Measurements from ENCODE around the gene GCNT2. TPM values are rescaled to one million over a fixed set of nuclear protein-coding genes. Genes with fewer than 3 reads are reported as not detected.

The GCNT2 gene
- total RNA-seq, 1 experiment from 2014 or later: 18.3 TPM

- ChIA-PET CTCF (no interaction called here), POLR2A (ENCODE audit: unreplicated experiment) (no interaction called here)
- H3K27me3 ChIP-seq (ENCODE audit: low read length): peaks cover 9% of the 10 kb centered on the region; the same call in 1 of the 2 replicates
- H4K20me1 ChIP-seq (ENCODE audit: low read length): no peaks in the 10 kb centered on the region
- no peak overlapping the region for H3K9ac ChIP-seq (ENCODE audit: low read length)
- DNase-seq (no peak), ATAC-seq (no peak)
- no peaks in the 10 kb centered on the region for H3K9me3 ChIP-seq (ENCODE audit: low read length)
- no TSS peak for BruUV-seq (replicated peaks)
- H3K27ac ChIP-seq (ENCODE audit: low read length): no peak overlapping the region
- H3K79me2 ChIP-seq (ENCODE audit: low read length): no peaks in the 10 kb centered on the region
- H3K9me2 ChIP-seq (replicated peaks; ENCODE audit: low read length): no peaks in the 10 kb centered on the region
- H3K4me2 ChIP-seq (ENCODE audit: low read length): no peak overlapping the region
- no peaks in the 10 kb centered on the region for H3F3A ChIP-seq (ENCODE audit: low read length, unreplicated experiment)
- H3K4me1 ChIP-seq (ENCODE audit: insufficient read depth, low read length): no peaks in the 10 kb centered on the region
- TF ChIP-seq CTCF (conservative IDR thresholded peaks at IDR 0.05; ENCODE audit: low read depth, low read length): no peak
- no peak for TF ChIP-seq EZH2phosphoT487 (IDR thresholded peaks at IDR 0.05; ENCODE audit: borderline replicate concordance, low read length)
- TF ChIP-seq EZH2 (IDR thresholded peaks at IDR 0.05; ENCODE audit: low read length, unreplicated experiment): no peak
- H3K36me3 ChIP-seq (ENCODE audit: low read depth, low read length): no peaks in the 10 kb centered on the region
- intact Hi-C loops (cut with micrococcal nuclease): no loop called here
- no peak overlapping the region for H3K4me3 ChIP-seq (ENCODE audit: low read length)
- H2AFZ ChIP-seq (ENCODE audit: low read length): no peak overlapping the region
Measured at GRCh38 chr6:10668126-10668917, 147.2 kb downstream of the GCNT2 start.

- no peak overlapping the region for H2AFZ ChIP-seq (ENCODE audit: low read length)
Measured at GRCh38 chr6:10676403-10676802, 155.3 kb downstream of the GCNT2 start.

More at GRCh38 chr6:10676403-10676802, 155.3 kb downstream of the GCNT2 start:
- Histone ChIP-seq H3K4me2 (ENCODE audit: low read length) (no peak overlapping the region), H3K79me2 (ENCODE audit: low read length) (no peaks in the 10 kb centered on the region), H3K4me3 (ENCODE audit: low read length) (no peak overlapping the region), H3K27ac (ENCODE audit: low read length) (no peak overlapping the region), H3K27me3 (ENCODE audit: low read length) (no peaks in the 10 kb centered on the region), H4K20me1 (ENCODE audit: low read length) (no peaks in the 10 kb centered on the region), H3F3A (ENCODE audit: low read length, unreplicated experiment) (no peaks in the 10 kb centered on the region), H3K4me1 (ENCODE audit: insufficient read depth, low read length) (no peaks in the 10 kb centered on the region), H3K36me3 (ENCODE audit: low read depth, low read length) (no peaks in the 10 kb centered on the region), H3K9ac (ENCODE audit: low read length) (no peak overlapping the region), H3K9me3 (ENCODE audit: low read length) (no peaks in the 10 kb centered on the region), H3K9me2 (replicated peaks; ENCODE audit: low read length) (no peaks in the 10 kb centered on the region)
- BruUV-seq (replicated peaks): no TSS peak
- DNase-seq: no peak
- CTCF ChIA-PET: no interaction called here
- TF ChIP-seq CTCF (conservative IDR thresholded peaks at IDR 0.05; ENCODE audit: low read depth, low read length): no peak
- TF ChIP-seq EZH2 (IDR thresholded peaks at IDR 0.05; ENCODE audit: low read length, unreplicated experiment): no peak
- no peak for TF ChIP-seq EZH2phosphoT487 (IDR thresholded peaks at IDR 0.05; ENCODE audit: borderline replicate concordance, low read length)
- POLR2A ChIA-PET (ENCODE audit: unreplicated experiment): no interaction called here
- ATAC-seq: no peak
- intact Hi-C loops (cut with micrococcal nuclease): no loop called here
